Osteoblast (primary cell): ENCODE measurements around the gene RAPGEF1. TPM values are rescaled to one million over a fixed set of nuclear protein-coding genes. Genes with fewer than 3 reads are reported as not detected.

Experiments
- DNase-seq: peaks from one replicate; pipeline ENCODE4 v3.0.0; 2011; ENCODE audit warnings: low spot score, mixed read lengths; ENCODE audit not compliant: insufficient read length; ENCODE audit errors: missing footprints
- H2AFZ ChIP-seq: 2 replicates; pipeline ENCODE4 v1.6.0; 2011; ENCODE audit warnings: mild to moderate bottlenecking, low read length
- H3K27ac ChIP-seq: 2 replicates; pipeline ENCODE4 v1.5.1; 2011; ENCODE audit warnings: mild to moderate bottlenecking, low read depth, low read length, moderate library complexity
- H3K27me3 ChIP-seq: 2 replicates; pipeline ENCODE4 v1.6.0; 2012; ENCODE audit warnings: mild to moderate bottlenecking, control low read depth, inconsistent platforms, low read length, moderate library complexity; ENCODE audit not compliant: insufficient read depth
- H3K36me3 ChIP-seq: 2 replicates; pipeline ENCODE4 v1.5.1; 2011; ENCODE audit warnings: mild to moderate bottlenecking, low read length, control low read depth, moderate library complexity; ENCODE audit not compliant: insufficient read depth
- H3K4me1 ChIP-seq: 2 replicates; pipeline ENCODE4 v1.5.1; 2011; ENCODE audit warnings: mild to moderate bottlenecking, low read length, control low read depth, moderate library complexity; ENCODE audit not compliant: insufficient read depth
- H3K4me2 ChIP-seq: 2 replicates; pipeline ENCODE4 v1.6.0; 2011; ENCODE audit warnings: mild to moderate bottlenecking, low read length; ENCODE audit not compliant: insufficient read depth
- H3K4me3 ChIP-seq: fragments of 200-600 bp; sonication (generic); 3 replicates; pipeline ENCODE4 v1.5.1; 2012; ENCODE audit warnings: mild to moderate bottlenecking, low read length, inconsistent platforms; ENCODE audit not compliant: insufficient read depth
- H3K79me2 ChIP-seq: 2 replicates; pipeline ENCODE4 v1.6.0; 2012; ENCODE audit warnings: mild to moderate bottlenecking, low read length, control low read depth, inconsistent platforms; ENCODE audit not compliant: insufficient read depth
- H3K9me3 ChIP-seq: 2 replicates; pipeline ENCODE4 v1.5.1; 2011; ENCODE audit warnings: low read depth, low read length, control low read depth
- H4K20me1 ChIP-seq: 2 replicates; pipeline ENCODE4 v1.6.0; 2012; ENCODE audit warnings: mild to moderate bottlenecking, low read length, control low read depth; ENCODE audit not compliant: insufficient read depth
- CTCF ChIP-seq: IDR thresholded peaks from 2 replicates; pipeline ENCODE4 v1.5.1; 2011; ENCODE audit warnings: mild to moderate bottlenecking, low read depth, low read length, moderate library complexity; ENCODE audit errors: extremely low read depth
- total RNA-seq: library from RNA; depleted of rRNA; stranded (reverse); fragments of >200 nt; gene quantifications from 2 replicates; pipeline ENCODE4 v1.2.3, GENCODE V29; 2012

The RAPGEF1 gene
- total RNA-seq, 1 donor: 34.7 TPM

- Histone ChIP-seq H3K36me3 (no peaks in the 10 kb centered on the region), H3K4me1 (peaks cover 22% of the 10 kb centered on the region), H3K4me3 (no peak overlapping the region), H3K27me3 (no peaks in the 10 kb centered on the region), H3K79me2 (peaks cover 47% of the 10 kb centered on the region), H3K9me3 (no peaks in the 10 kb centered on the region), H3K27ac (peak overlapping the region; percentile 83), H2AFZ (no peak overlapping the region), H3K4me2 (no peak overlapping the region), H4K20me1 (peaks cover 6% of the 10 kb centered on the region)
- TF ChIP-seq CTCF: no peak
- DNase-seq: no peak
Measured at GRCh38 chr9:131651599-131651998, 88.3 kb downstream of the RAPGEF1 start.

GRCh38 chr9:131651160-131651559, 88.7 kb downstream of the RAPGEF1 start:
- no peak for DNase-seq
- Histone ChIP-seq H2AFZ (no peak overlapping the region), H3K9me3 (no peaks in the 10 kb centered on the region), H4K20me1 (peaks cover 3% of the 10 kb centered on the region), H3K27ac (peak overlapping the region; percentile 83), H3K79me2 (peaks cover 43% of the 10 kb centered on the region), H3K4me3 (no peak overlapping the region), H3K27me3 (no peaks in the 10 kb centered on the region), H3K4me1 (peaks cover 22% of the 10 kb centered on the region), H3K36me3 (no peaks in the 10 kb centered on the region), H3K4me2 (no peak overlapping the region)
- no peak for TF ChIP-seq CTCF

- Histone ChIP-seq H3K4me1 (peaks cover 26% of the 10 kb centered on the region), H3K79me2 (peaks cover 40% of the 10 kb centered on the region), H2AFZ (no peak overlapping the region), H3K4me2 (no peak overlapping the region), H3K36me3 (no peaks in the 10 kb centered on the region), H3K27ac (peak overlapping the region; percentile 83), H3K27me3 (no peaks in the 10 kb centered on the region), H4K20me1 (peaks cover 6% of the 10 kb centered on the region), H3K9me3 (no peaks in the 10 kb centered on the region), H3K4me3 (no peak overlapping the region)
- DNase-seq: peak; percentile 87
- TF ChIP-seq CTCF: no peak
Measured at GRCh38 chr9:131650254-131650653, 89.6 kb downstream of the RAPGEF1 start.

- DNase-seq: no peak
- Histone ChIP-seq H2AFZ (no peak overlapping the region), H4K20me1 (peaks cover 6% of the 10 kb centered on the region), H3K36me3 (no peaks in the 10 kb centered on the region), H3K4me1 (peaks cover 31% of the 10 kb centered on the region), H3K27me3 (no peaks in the 10 kb centered on the region), H3K9me3 (no peaks in the 10 kb centered on the region), H3K4me2 (no peak overlapping the region), H3K27ac (peak overlapping the region; percentile 83), H3K79me2 (peaks cover 34% of the 10 kb centered on the region), H3K4me3 (no peak overlapping the region)
- TF ChIP-seq CTCF: no peak
Measured at GRCh38 chr9:131649646-131650045, 90.2 kb downstream of the RAPGEF1 start.
